ENCODE results near the gene THEM5.

- TF ChIP-seq CTCF (conservative IDR thresholded peaks at IDR 0.05) (no peak), EZH2 (IDR thresholded peaks at IDR 0.05; ENCODE audit: low read depth) (no peak)
Measured at GRCh38 chr1:151852733-151853132, 779 bp downstream of the THEM5 start.

Measured in PC-9 (cell line).